Heart right ventricle (tissue), 16 donors: ENCODE results near the gene UBQLN3. TPM values are rescaled to one million over a fixed set of nuclear protein-coding genes. Genes with fewer than 3 reads are reported as not detected.

ENCODE experiments used
- ATAC-seq, 8 donors: fragments of 200-7000 bp; cut with Tn5 transposase; one replicate each; pipeline ENCODE4 v1.9.1; 2020; ENCODE audit warnings: mild to moderate bottlenecking in 8 of 8, moderate library complexity in 8 of 8, moderate number of reproducible peaks in 1 of 8
- DNase-seq, 2 donors: peaks; one replicate each; pipeline ENCODE4 v3.0.0-alpha.2; 2020
- H3K27ac ChIP-seq, 10 donors: fragments of 200-600 bp; sonication (generic) in 2 of 10; one replicate each; pipeline versions ENCODE4 v1.5.0 to v1.8.0; 2020 to 2022; ENCODE audit warnings: mild to moderate bottlenecking in 3 of 10
- H3K27me3 ChIP-seq, 7 donors: fragments of 200-600 bp; one replicate each; pipeline ENCODE4 v1.8.0; 2021 to 2022; ENCODE audit warnings: mild to moderate bottlenecking in 2 of 7
- H3K36me3 ChIP-seq, 9 donors: fragments of 200-600 bp; sonication (generic) in 1 of 9; one replicate each; pipeline versions ENCODE4 v1.5.0 to v1.8.0; 2020 to 2022; ENCODE audit warnings: mild to moderate bottlenecking in 2 of 9
- H3K4me1 ChIP-seq, 9 donors: fragments of 200-600 bp; sonication (generic) in 1 of 9; one replicate each; pipeline versions ENCODE4 v1.5.0 to v1.8.0; 2020 to 2022; ENCODE audit warnings: mild to moderate bottlenecking in 4 of 9
- H3K4me3 ChIP-seq, 10 donors: fragments of 200-600 bp; sonication (generic) in 2 of 10; one replicate each; pipeline versions ENCODE4 v1.5.0 to v1.8.0; 2020 to 2022; ENCODE audit warnings: mild to moderate bottlenecking in 7 of 10, moderate library complexity in 2 of 10
- H3K9me3 ChIP-seq, 11 donors: fragments of 200-600 bp in 10 of 11; sonication (generic) in 2 of 11; one replicate each; pipeline versions ENCODE4 v1.5.0 to v1.8.0; 2013 to 2022; ENCODE audit warnings: mild to moderate bottlenecking in 2 of 11, control low read depth in 1 of 11, moderate library complexity in 1 of 11
- WGBS, 2 donors: extraction: QIAGEN DNeasy Blood & Tissue Kit; methylation state at CpG; one replicate each; pipeline ENCODE4 v1.1.7; 2013; ENCODE audit warnings: inconsistent platforms in 1 of 2; 5-methylcytosine and 5-hydroxymethylcytosine counted together
- intact Hi-C, 10 donors: fragments of 100-400 bp; cut with DNase I; formaldehyde crosslinking; loops; one replicate each; pipeline versions ENCODE4 v1.11.1 to v1.14.2; 2022
- polyA plus RNA-seq, 2 donors: library from polyadenylated mRNA; stranded (reverse); fragments of 200-250 nt; gene quantifications; one replicate each; pipeline ENCODE4 v1.2.3, GENCODE V29; 2013
- total RNA-seq, 10 donors: library from RNA; stranded (reverse); fragmentation: NEBNext Ultra II Directional in 3 of 10; extraction: Animal tissue kit (Norgen Biotek cat#: 25700) in 3 of 10; gene quantifications; one replicate each; pipeline versions ENCODE4 v1.2.1 to v1.2.4, GENCODE V29; 2021 to 2023
- TF ChIP-seq, protein P1 (sequence below), 9 donors: fragments of 200-600 bp; sonication (generic) in 2 of 9; IDR thresholded peaks; one replicate each; pipeline versions ENCODE4 v1.5.0 to v1.8.0; 2021 to 2022; ENCODE audit warnings: antibody characterized with exemption in 9 of 9, mild to moderate bottlenecking in 5 of 9, moderate library complexity in 1 of 9
- donor health status: Arrhythmogenic right ventricular cardiomyopathy.
- donor health status: ischemic (EF 13 %, LVEDD 7.1; RV severe dilation, severe dysfunction).
- donor health status: healthy with polysubstance abuse.
- donor health status: DM: no; HTN: yes; CAD: no.
- donor health status: DM: no; HTN: no; CAD: no.
- donor health status: ischemic (EF 25% LVEDD 6.9; RV normal size, moderate dysfunction).
- donor health status: ischemic (EF 25% LVEDD 5.7; RV mildly dilated, moderate dysfunction).
- donor health status: healthy.
- donor health status: DM: yes; HTN: yes; CAD: no.
- donor health status: Ischemic cardiomyopathy.
- donor health status: ischemic (EF 35%, LVEDD 5.7; RV mildly dilated, moderate dysfunction).
- donor health status: nonischemic (EF 11% LVEDD 7.7; RV severe dilation, severe dysfunction).
- donor health status: DM: yes; HTN: yes; CAD: no.
- donor health status: PGD.
- donor health status: ischemic (EF 29% LVEDD 5.4; RV normal size, mild dysfunction).
- donor health status: nonischemic (EF 23%, LVEDD 6.1; RV moderate dilation, normal function).

The UBQLN3 gene
- total and polyA plus RNA-seq, 12 donors = 0.20 to 0.32 (median 0.24) TPM; not detected in 9

DNA sequence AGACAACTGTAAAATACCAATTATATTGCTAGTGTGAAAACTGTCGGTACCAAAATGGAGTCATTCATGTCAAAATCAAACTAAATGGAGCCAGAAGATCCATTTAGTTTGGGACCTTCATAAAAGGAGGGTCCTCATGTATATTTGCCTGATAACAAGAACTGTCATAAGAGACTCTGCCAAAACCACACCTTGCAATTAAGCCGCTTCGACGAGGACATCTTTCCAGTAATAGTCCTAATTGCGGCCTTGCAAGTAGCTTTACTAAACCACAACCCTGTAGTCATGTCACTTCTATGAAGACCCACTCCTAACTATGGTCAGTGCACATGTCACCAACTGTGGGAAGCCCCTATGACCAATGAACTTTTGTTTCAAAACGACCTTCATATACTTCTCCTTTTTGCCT is 9.4 kb downstream of the UBQLN3 start:
- H3K27ac ChIP-seq = no peak overlapping the region
- DNase-seq (no peak), ATAC-seq (no peak)
- no peaks in the 10 kb centered on the region for H3K27me3 ChIP-seq
- intact Hi-C loops = no loop called here
- 87 to 91% methylated on average over 6 of the region's 6 CpGs for WGBS, 2 donors
- TF ChIP-seq, protein P1, sequence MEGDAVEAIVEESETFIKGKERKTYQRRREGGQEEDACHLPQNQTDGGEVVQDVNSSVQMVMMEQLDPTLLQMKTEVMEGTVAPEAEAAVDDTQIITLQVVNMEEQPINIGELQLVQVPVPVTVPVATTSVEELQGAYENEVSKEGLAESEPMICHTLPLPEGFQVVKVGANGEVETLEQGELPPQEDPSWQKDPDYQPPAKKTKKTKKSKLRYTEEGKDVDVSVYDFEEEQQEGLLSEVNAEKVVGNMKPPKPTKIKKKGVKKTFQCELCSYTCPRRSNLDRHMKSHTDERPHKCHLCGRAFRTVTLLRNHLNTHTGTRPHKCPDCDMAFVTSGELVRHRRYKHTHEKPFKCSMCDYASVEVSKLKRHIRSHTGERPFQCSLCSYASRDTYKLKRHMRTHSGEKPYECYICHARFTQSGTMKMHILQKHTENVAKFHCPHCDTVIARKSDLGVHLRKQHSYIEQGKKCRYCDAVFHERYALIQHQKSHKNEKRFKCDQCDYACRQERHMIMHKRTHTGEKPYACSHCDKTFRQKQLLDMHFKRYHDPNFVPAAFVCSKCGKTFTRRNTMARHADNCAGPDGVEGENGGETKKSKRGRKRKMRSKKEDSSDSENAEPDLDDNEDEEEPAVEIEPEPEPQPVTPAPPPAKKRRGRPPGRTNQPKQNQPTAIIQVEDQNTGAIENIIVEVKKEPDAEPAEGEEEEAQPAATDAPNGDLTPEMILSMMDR (IDR thresholded peaks at IDR 0.05) = no peak
- no peaks in the 10 kb centered on the region for H3K36me3 ChIP-seq
- H3K4me3 ChIP-seq = no peak overlapping the region
- peaks cover 0 to 5% (median 0%) of the 10 kb centered on the region in 9 donors for H3K4me1 ChIP-seq
- no peaks in the 10 kb centered on the region for H3K9me3 ChIP-seq

DNA sequence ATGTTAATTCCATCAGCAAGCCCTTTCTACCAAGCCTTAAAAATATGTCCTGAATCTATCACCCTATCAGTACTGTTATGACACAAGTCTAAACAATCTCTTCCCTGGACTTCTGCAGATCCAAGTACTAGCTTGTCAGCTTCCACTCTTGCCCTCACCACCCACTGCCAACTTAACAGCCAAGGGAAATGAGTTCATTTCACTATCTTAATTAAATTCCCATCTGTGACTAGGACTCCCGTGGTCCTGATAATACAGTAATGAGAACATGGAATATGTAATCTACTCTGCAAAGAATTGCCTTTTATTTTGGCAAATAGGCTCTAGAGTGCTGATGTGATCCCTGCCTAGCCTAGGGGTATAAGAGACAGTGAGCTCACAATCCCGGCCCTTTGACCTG is 10.1 kb downstream of the UBQLN3 start:
- intact Hi-C loops = no loop called here
- no peaks in the 10 kb centered on the region for H3K36me3 ChIP-seq
- DNase-seq = no peak
- H3K4me3 ChIP-seq = no peak overlapping the region
- TF ChIP-seq, protein P1 (IDR thresholded peaks at IDR 0.05) = no peak
- H3K4me1 ChIP-seq = peaks cover 0 to 5% (median 0%) of the 10 kb centered on the region in 9 donors
- H3K27me3 ChIP-seq = no peaks in the 10 kb centered on the region
- no peaks in the 10 kb centered on the region for H3K9me3 ChIP-seq
- no peak overlapping the region for H3K27ac ChIP-seq
- no peak for ATAC-seq
- 49% methylated on average over 2 of the region's 2 CpGs for WGBS, 2 donors

DNA sequence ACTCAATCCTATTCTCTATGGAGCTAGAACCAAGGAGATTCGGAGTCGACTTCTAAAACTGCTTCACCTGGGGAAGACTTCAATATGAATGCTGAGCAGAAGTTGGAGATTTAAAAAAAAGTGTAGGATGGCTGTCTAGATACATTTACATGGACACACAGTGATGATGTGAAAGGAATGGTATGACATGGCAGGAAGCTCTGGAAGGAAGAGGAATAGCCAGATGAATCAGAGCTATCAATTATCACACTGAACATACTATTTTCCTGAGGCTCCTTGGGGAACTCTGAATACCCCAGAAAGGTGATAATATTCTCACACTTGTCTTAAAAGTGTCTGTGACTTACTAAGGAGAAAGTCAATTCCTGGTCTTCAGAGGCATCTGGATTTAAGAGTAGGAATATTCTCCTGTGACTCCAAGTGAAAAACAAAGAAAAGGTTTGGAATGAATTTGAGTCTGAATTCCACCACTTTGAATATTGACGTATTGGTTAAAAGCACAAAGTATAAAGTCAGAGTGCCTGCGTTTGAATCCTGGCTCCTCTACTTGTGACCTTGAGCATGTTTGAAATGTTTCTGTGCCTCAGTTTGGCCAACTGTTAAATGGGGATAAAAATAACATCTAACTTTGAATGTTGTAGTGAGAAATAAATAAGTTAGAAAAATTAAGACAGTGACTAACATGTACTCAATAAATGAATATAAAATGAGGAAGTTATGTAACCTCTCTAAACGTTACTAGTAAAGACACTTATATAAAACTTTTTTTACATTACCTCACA is 20.0 kb downstream of the UBQLN3 start:
- WGBS, 2 donors = 53 to 55% methylated on average over 5 of the region's 5 CpGs
- H3K4me3 ChIP-seq = no peak overlapping the region
- no peak for DNase-seq
- H3K4me1 ChIP-seq = no peaks in the 10 kb centered on the region
- no peaks in the 10 kb centered on the region for H3K36me3 ChIP-seq
- intact Hi-C loops = loop anchor here in 1 of 10 donors (5.0 kb wide), 1 partner anchor 318 kb away; the partner anchor contains the start of gene OR52N2
- H3K27me3 ChIP-seq = peaks cover 0 to 5% (median 0%) of the 10 kb centered on the region in 7 donors
- no peaks in the 10 kb centered on the region for H3K9me3 ChIP-seq
- H3K27ac ChIP-seq = no peak overlapping the region
- TF ChIP-seq, protein P1 (IDR thresholded peaks at IDR 0.05) = no peak
- no peak for ATAC-seq

DNA sequence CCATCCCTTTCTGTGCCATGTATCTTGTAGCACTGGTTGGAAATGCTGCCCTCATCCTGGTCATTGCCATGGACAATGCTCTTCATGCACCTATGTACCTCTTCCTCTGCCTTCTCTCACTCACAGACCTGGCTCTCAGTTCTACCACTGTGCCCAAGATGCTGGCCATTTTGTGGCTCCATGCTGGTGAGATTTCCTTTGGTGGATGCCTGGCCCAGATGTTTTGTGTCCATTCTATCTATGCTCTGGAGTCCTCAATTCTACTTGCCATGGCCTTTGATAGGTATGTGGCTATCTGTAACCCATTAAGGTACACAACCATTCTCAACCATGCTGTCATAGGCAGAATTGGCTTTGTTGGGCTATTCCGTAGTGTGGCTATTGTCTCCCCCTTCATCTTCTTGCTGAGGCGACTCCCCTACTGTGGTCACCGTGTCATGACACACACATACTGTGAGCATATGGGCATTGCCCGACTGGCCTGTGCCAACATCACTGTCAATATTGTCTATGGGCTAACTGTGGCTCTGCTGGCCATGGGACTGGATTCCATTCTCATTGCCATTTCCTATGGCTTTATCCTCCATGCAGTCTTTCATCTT is 20.9 kb downstream of the UBQLN3 start:
- Histone ChIP-seq H3K27me3 (peaks cover 0 to 5% (median 0%) of the 10 kb centered on the region in 7 donors), H3K4me1 (no peaks in the 10 kb centered on the region), H3K9me3 (no peaks in the 10 kb centered on the region), H3K4me3 (no peak overlapping the region), H3K36me3 (no peaks in the 10 kb centered on the region), H3K27ac (no peak overlapping the region)
- TF ChIP-seq, protein P1 (IDR thresholded peaks at IDR 0.05) = no peak
- DNase-seq (no peak), ATAC-seq (no peak)
- intact Hi-C loops = loop anchor here in 1 of 10 donors (5.0 kb wide), 1 partner anchor 318 kb away; the partner anchor contains the start of gene OR52N2
- WGBS, 2 donors = 94 to 96% methylated on average over 4 of the region's 4 CpGs
